ENCODE results near the gene ANKRD63.

DNA sequence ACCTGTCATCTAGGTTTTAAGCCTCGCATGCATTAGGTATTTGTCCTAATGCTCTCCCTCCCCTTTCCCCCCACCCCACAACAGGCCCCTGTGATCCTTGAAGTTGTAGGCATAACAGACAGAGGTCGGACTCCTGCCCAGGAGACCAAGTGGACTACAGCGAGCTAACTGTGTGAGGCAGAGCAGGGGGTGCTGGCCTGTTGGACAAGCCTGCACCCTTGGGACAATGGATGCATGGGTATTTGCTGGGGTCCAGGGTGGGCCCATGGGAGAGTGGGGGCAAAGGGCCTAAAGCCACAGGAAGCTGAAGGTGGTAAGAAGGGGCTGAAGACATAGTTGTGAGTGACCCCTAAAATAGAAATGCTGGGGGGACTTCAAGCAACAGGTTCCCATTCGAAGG lies 22.4 kb upstream of the ANKRD63 start:
- TF ChIP-seq, protein P1, sequence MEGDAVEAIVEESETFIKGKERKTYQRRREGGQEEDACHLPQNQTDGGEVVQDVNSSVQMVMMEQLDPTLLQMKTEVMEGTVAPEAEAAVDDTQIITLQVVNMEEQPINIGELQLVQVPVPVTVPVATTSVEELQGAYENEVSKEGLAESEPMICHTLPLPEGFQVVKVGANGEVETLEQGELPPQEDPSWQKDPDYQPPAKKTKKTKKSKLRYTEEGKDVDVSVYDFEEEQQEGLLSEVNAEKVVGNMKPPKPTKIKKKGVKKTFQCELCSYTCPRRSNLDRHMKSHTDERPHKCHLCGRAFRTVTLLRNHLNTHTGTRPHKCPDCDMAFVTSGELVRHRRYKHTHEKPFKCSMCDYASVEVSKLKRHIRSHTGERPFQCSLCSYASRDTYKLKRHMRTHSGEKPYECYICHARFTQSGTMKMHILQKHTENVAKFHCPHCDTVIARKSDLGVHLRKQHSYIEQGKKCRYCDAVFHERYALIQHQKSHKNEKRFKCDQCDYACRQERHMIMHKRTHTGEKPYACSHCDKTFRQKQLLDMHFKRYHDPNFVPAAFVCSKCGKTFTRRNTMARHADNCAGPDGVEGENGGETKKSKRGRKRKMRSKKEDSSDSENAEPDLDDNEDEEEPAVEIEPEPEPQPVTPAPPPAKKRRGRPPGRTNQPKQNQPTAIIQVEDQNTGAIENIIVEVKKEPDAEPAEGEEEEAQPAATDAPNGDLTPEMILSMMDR (IDR thresholded peaks at IDR 0.05), result no peak
- TF ChIP-seq POLR2A (IDR thresholded peaks at IDR 0.05), result no peak
